ENCODE measurements around the gene PILRB.

GRCh38 chr7:100384628-100385294 is 26.8 kb downstream of the PILRB start:
- TF ChIP-seq CTCF (IDR thresholded peaks at IDR 0.05 in 2 of 3, conservative IDR thresholded peaks at IDR 0.05 in 1 of 3; ENCODE audit: borderline replicate concordance in 1 of 3, insufficient read depth in 1 of 3, low read depth in 2 of 3, low read length in 2 of 3) (no peak), POLR2AphosphoS5 (IDR thresholded peaks at IDR 0.05; ENCODE audit: low read depth, low read length) (no peak), EZH2 (IDR thresholded peaks at IDR 0.05) (no peak), RAD21 (IDR thresholded peaks at IDR 0.05; ENCODE audit: low read depth) (no peak)
